NOMO-1 treated with dmso at 0.1 percent for 144 hours (cell line): ENCODE data around the gene NLRP6.

ENCODE experiments used
- DNase-seq: peaks from one replicate; lab custom pipeline; 2025; ENCODE audit not compliant: unreplicated experiment; lab: John Stamatoyannopoulos, UW

NLRP6 gene

GRCh38 chr11:292211-293121, 14.3 kb downstream of the NLRP6 start:
- DNase-seq = no peak

- DNase-seq = no peak
Observed at GRCh38 chr11:293271-293851, 15.2 kb downstream of the NLRP6 start.

- DNase-seq = no peak
Observed at GRCh38 chr11:293852-294661, 15.8 kb downstream of the NLRP6 start.

DNA sequence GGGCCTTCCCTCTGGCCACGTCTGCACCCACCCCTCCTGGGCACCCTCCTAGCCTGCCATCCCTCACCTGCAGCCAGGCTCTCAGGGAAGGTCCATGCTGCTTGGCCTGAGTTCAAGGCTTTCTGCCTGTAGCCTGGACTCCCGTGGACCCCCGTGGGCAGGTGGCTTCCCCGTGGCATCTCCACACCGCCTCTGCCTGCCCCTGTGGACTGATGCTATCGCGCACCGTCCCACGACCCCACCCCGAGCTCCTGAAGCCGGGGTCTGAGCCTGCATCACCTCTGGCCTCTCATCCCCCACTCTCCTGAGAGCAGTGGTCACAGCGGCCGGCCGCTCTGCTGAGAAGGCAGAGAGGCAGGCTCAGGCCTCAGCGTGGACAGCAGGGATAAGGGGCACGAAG, 16.6 kb downstream of the NLRP6 start:
- DNase-seq = no peak

GRCh38 chr11:295351-296170, 17.4 kb downstream of the NLRP6 start:
- DNase-seq = no peak

- DNase-seq = no peak
Observed at GRCh38 chr11:296171-297050, 18.2 kb downstream of the NLRP6 start.

DNA sequence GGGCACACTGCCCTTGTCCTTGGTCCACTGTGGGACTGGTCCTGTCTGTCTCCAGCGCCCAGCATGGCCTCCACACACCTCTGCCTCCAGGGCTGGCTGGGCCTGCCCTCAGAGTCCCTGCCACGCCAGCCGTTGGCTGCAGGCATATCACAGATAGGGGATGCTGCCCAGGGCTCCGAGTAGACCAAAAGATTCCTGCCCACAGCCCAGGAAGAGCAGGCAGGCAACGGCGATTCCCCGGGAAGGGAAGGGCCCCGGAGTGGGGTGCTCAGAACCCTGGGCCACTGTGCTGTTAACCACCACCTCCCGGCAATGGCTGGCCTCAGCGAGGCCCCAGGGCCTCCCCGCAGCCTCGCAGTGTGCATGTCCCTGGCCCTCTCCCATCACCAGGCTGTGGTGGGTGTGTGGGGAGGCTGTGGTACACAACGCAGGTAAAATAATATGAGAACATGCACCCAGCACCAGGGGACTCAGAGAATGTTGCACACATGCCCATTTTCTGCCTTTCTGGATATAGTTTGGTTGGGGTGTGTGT, 18.9 kb downstream of the NLRP6 start:
- no peak for DNase-seq

DNA sequence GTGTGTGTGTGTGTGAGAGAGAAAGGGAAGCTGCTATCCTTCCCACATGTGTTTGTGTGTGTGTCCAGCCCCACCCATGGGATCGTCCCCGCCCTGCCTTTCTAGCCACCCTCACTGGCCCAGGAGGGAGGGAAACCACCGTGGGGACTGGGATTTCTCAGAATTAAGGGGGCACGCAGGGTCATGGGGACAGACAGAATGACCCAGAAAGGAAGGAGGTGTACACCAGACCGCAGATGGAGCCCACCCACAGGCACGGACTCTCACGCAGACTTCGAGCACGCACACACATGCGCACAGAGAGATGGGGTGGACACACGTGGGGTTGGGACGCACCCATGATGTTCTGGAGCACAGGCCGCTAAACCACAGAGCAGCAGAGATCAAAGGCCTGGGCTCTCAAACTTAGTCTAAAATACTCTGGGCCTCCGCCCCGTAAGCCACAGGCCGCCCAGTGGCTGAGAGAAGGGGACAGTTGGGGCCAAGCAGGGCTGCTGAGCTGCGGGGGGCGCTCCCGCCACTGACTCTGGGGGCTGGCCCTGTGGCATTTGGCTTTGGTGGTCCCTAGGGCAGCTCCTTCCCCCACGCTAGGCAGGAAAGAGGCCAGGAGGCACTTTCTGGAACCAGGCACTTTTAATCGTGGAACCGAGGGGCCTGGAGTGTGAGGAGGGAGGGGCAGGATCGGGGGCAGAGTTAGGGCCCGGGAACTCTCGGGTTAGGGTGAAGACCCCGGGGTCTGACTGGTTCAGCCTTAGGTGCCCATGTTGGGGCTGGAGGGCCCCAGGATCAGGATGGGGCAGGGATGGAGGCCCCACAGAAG, 19.6 kb downstream of the NLRP6 start:
- DNase-seq = no peak

DNA sequence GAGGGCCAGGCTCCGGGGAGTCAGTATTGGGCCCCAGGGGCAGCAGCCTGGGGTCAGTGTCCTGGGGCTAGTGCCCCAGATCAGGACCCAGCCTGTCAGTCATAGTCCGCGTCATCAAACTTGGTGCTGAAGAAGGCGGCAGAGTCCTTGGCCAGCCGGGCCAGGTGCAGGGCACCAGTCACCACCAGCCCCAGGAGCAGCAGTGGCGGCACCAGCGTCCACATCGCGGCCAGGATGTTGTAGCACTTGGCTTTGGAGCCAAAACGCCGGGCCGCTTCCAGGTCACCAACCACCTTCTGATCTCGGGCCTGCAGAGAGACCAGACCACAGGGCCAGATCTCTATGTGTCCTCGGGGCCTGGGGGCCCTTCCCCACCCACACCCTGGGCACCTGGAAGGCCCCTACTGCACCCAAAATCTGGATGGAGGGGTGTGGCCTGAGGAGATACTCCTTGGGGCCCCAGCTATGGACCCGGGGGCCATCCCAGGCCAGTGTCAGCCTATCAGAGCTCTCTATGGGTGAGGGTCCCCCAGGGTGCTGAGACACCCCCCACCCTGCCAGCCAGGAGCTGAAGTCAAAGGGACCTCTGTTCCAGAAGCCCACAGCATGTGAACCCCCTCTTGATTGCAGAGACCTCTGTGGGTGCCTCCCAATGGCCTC, 20.3 kb downstream of the NLRP6 start:
- DNase-seq = no peak

- no peak for DNase-seq
Observed at GRCh38 chr11:299081-299891, 21.1 kb downstream of the NLRP6 start, which contains the start of gene IFITM5. TSS of gene IFITM5 (minus strand) at chr11:299526. CDS start at chr11:299490, 36 bp downstream.

DNA sequence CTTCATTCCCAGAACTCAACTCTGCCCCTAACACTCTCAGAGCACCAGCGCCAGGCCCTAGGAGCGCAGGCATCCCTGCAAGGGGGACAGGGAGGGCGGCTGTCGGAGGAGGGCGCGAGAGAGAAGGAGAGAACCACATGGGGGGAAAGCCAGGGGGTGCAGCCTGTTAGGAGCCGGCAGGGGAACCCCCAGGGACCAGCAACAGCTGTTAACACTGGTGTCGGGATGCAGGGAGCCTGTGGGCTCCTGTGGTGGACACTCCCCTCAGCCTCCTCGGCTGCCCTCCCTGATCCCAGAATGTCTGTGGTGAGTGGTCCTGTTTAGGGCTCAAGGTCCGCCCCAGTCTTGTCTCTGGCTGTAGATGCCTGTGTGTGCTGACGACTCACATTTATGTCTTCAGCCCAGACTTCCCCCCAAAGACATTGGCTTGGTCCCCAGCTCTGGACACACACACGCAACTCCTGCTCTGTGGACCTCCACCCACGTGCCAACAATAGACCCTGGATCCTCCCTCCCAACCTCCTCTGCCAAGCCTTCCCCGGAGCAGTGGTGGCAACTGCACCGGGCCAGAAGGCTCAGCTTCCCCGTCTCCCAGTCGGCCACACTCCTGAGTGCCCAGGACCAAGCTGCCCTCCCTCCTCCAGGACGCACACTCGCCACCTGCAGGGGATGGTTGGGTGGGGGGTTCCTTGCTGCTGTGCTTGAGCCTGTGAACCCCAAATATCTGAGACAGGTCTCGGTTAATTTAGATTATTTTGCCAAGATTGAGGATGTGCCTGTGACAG, 21.9 kb downstream of the NLRP6 start:
- DNase-seq = no peak

- DNase-seq = no peak
Observed at GRCh38 chr11:303363-303762, 25.2 kb downstream of the NLRP6 start.

DNA sequence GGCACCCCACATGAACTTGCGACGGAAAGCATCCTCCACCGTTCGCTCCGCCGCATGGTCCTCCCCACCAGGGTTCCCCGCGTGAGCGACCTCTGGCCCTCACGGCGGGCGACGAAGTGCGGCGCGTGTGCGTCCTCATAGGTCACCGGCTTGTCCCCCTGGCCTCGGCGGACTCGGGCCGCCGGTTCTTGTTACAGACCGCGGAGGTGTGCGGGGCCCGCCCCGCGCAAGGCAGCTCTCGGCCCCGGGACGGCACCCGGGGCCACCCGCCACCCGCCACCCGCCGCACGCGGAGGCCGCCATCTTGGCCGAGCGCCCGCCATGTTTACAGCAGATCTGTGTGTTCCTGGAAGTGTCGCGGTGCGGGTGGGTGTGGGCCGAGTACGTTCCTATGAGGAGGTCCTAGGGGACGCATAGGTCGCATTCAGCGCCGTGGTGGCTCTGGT, 25.9 kb downstream of the NLRP6 start:
- no peak for DNase-seq

- no peak for DNase-seq
Observed at GRCh38 chr11:304915-305843, 27.0 kb downstream of the NLRP6 start.

GRCh38 chr11:305844-306211, 27.6 kb downstream of the NLRP6 start:
- no peak for DNase-seq
